HCT116 (cell line): Measurements from ENCODE around the gene KCND3.

Experiments used
- CTCF ChIP-seq, 3 experiments: fragments of 200-600 bp in 1 of 3; sonication (generic) in 1 of 3; IDR thresholded peaks in 2 of 3; conservative IDR thresholded peaks in 1 of 3; 2 replicates each; pipeline ENCODE4 v1.5.1; 2012 to 2017; ENCODE audit warnings: low read depth in 2 of 3, low read length in 2 of 3, antibody characterized with exemption in 1 of 3, borderline replicate concordance in 1 of 3, control low read depth in 1 of 3, mild to moderate bottlenecking in 1 of 3, mixed read lengths in 1 of 3, mixed run types in 1 of 3, moderate library complexity in 1 of 3; ENCODE audit not compliant: insufficient read depth in 1 of 3
- EZH2 ChIP-seq: fragments of 200-600 bp; sonication (generic); IDR thresholded peaks from 2 replicates; pipeline ENCODE4 v1.6.1; 2017; ENCODE audit warnings: antibody characterized with exemption, mixed run types
- POLR2AphosphoS5 ChIP-seq: IDR thresholded peaks from 2 replicates; pipeline ENCODE4 v1.6.1; 2011; ENCODE audit warnings: mild to moderate bottlenecking, low read depth, low read length, moderate library complexity
- SIN3A ChIP-seq: IDR thresholded peaks from 2 replicates; pipeline ENCODE4 v1.6.1; 2012; ENCODE audit warnings: low read depth
- SP1 ChIP-seq: IDR thresholded peaks from 2 replicates; pipeline ENCODE4 v1.6.1; 2012; ENCODE audit warnings: low read depth
- TCF7L2 ChIP-seq: IDR thresholded peaks from 2 replicates; pipeline ENCODE4 v1.7.0; 2011; ENCODE audit warnings: borderline replicate concordance, inconsistent platforms; ENCODE audit not compliant: insufficient read depth, insufficient read length; ENCODE audit errors: extremely low read depth

- TF ChIP-seq CTCF (IDR thresholded peaks at IDR 0.05 in 2 of 3, conservative IDR thresholded peaks at IDR 0.05 in 1 of 3; ENCODE audit: borderline replicate concordance in 1 of 3, insufficient read depth in 1 of 3, low read depth in 2 of 3, low read length in 2 of 3) (no peak), TCF7L2 (no peak), SIN3A (0 out of 2 replicates have a peak, but pooled peaks have one; percentile 30), EZH2 (no peak), SP1 (no peak), POLR2AphosphoS5 (peak; percentile 51)
Observed at GRCh38 chr1:111738436-111739193, 250.9 kb downstream of the KCND3 start.
